H9 (cell line): ENCODE results near the gene HSPBP1. TPM values are rescaled to one million over a fixed set of nuclear protein-coding genes. Genes with fewer than 3 reads are reported as not detected.

Experiments
- DNase-seq: peaks from one replicate; pipeline ENCODE4 v3.0.0-alpha.2; 2017
- H2AFZ ChIP-seq: one replicate; pipeline ENCODE4 v1.6.1; 2013; ENCODE audit warnings: mild to moderate bottlenecking, low read length, control low read depth, moderate library complexity
- H2AK5ac ChIP-seq: 2 replicates; pipeline ENCODE4 v1.6.1; 2013; ENCODE audit warnings: low read length, control low read depth, mixed read lengths; ENCODE audit not compliant: insufficient read length
- H2BK120ac ChIP-seq: one replicate; pipeline ENCODE4 v1.6.1; 2013; ENCODE audit warnings: low read depth, mild to moderate bottlenecking, low read length, control low read depth, inconsistent platforms; ENCODE audit not compliant: poor library complexity, severe bottlenecking
- H2BK12ac ChIP-seq: 2 replicates; pipeline ENCODE4 v1.6.1; 2013; ENCODE audit warnings: low read length, control low read depth, mixed read lengths, low read depth; ENCODE audit not compliant: insufficient read length
- H2BK15ac ChIP-seq: 2 replicates; pipeline ENCODE4 v1.6.1; 2013; ENCODE audit warnings: low read depth, low read length, control low read depth
- H2BK20ac ChIP-seq: one replicate; pipeline ENCODE4 v1.6.1; 2013; ENCODE audit warnings: low read depth, mild to moderate bottlenecking, low read length, control low read depth, inconsistent platforms; ENCODE audit not compliant: poor library complexity, severe bottlenecking
- H2BK5ac ChIP-seq: 2 replicates; pipeline ENCODE4 v1.6.1; 2013; ENCODE audit warnings: low read length, control low read depth, mixed read lengths; ENCODE audit not compliant: insufficient read length
- H3K14ac ChIP-seq: 2 replicates; pipeline ENCODE4 v1.6.1; 2013; ENCODE audit warnings: low read length, control low read depth; ENCODE audit not compliant: insufficient read depth
- H3K18ac ChIP-seq: 2 replicates; pipeline ENCODE4 v1.6.1; 2013; ENCODE audit warnings: low read depth, mild to moderate bottlenecking, mixed read lengths, low read length, control low read depth; ENCODE audit not compliant: insufficient read length
- H3K23ac ChIP-seq: 2 replicates; pipeline ENCODE4 v1.6.1; 2013; ENCODE audit warnings: low read length, control low read depth, mixed read lengths, low read depth; ENCODE audit not compliant: insufficient read length
- H3K23me2 ChIP-seq: 2 replicates; pipeline ENCODE4 v1.6.1; 2013; ENCODE audit warnings: low read depth, mild to moderate bottlenecking, mixed read lengths, low read length, control low read depth; ENCODE audit not compliant: insufficient read length, poor library complexity, severe bottlenecking
- H3K27ac ChIP-seq: 2 replicates; pipeline ENCODE4 v1.5.1; 2013; ENCODE audit warnings: low read length, control low read depth, mixed read lengths, low read depth; ENCODE audit not compliant: insufficient read length
- H3K27me3 ChIP-seq: 2 replicates; pipeline ENCODE4 v1.6.1; 2013; ENCODE audit warnings: low read length, control low read depth, inconsistent platforms; ENCODE audit not compliant: insufficient read depth
- H3K4ac ChIP-seq: 2 replicates; pipeline ENCODE4 v1.6.1; 2013; ENCODE audit warnings: low read depth, mild to moderate bottlenecking, control low read depth, inconsistent platforms, low read length, moderate library complexity
- H3K4me1 ChIP-seq: 2 replicates; pipeline ENCODE4 v1.6.1; 2013; ENCODE audit warnings: low read length, control low read depth, inconsistent platforms; ENCODE audit not compliant: insufficient read depth
- H3K4me2 ChIP-seq: 2 replicates; pipeline ENCODE4 v1.6.1; 2013; ENCODE audit warnings: low read length, control low read depth, mixed read lengths; ENCODE audit not compliant: insufficient read length, insufficient read depth
- H3K56ac ChIP-seq: 2 replicates; pipeline ENCODE4 v1.6.1; 2013; ENCODE audit warnings: low read depth, mild to moderate bottlenecking, mixed read lengths, low read length, control low read depth; ENCODE audit not compliant: insufficient read length
- H3K79me1 ChIP-seq: 2 replicates; pipeline ENCODE4 v1.6.1; 2013; ENCODE audit warnings: low read depth, mild to moderate bottlenecking, moderate library complexity, low read length, control low read depth, inconsistent platforms; ENCODE audit not compliant: insufficient read depth, poor library complexity, severe bottlenecking
- H3K79me2 ChIP-seq: 2 replicates; pipeline ENCODE4 v1.6.1; 2013; ENCODE audit warnings: low read length, control low read depth, inconsistent platforms; ENCODE audit not compliant: insufficient read depth
- H3K9ac ChIP-seq: 2 replicates; pipeline ENCODE4 v1.6.1; 2013; ENCODE audit warnings: low read length, control low read depth, mixed read lengths; ENCODE audit not compliant: insufficient read length; ENCODE audit errors: extremely low read depth
- H3K9me3 ChIP-seq: one replicate; pipeline ENCODE4 v1.6.1; 2013; ENCODE audit warnings: low read depth, low read length, inconsistent platforms; ENCODE audit not compliant: control insufficient read depth
- H3T11ph ChIP-seq: one replicate; pipeline ENCODE4 v1.6.1; 2013; ENCODE audit warnings: mild to moderate bottlenecking, low read length, control low read depth, inconsistent platforms
- H4K20me1 ChIP-seq: one replicate; pipeline ENCODE4 v1.6.1; 2013; ENCODE audit not compliant: control insufficient read depth, insufficient read length, insufficient read depth
- H4K5ac ChIP-seq: 2 replicates; pipeline ENCODE4 v1.6.1; 2013; ENCODE audit warnings: low read depth, mild to moderate bottlenecking, mixed read lengths, low read length, control low read depth; ENCODE audit not compliant: insufficient read length
- H4K8ac ChIP-seq: replicated peaks from 2 replicates; pipeline ENCODE4 v1.6.1; 2013; ENCODE audit warnings: low read length, control low read depth, mixed read lengths, low read depth; ENCODE audit not compliant: insufficient read length
- H4K91ac ChIP-seq: 2 replicates; pipeline ENCODE4 v1.6.1; 2013; ENCODE audit warnings: low read depth, mild to moderate bottlenecking, moderate library complexity, mixed read lengths, low read length, control low read depth; ENCODE audit not compliant: insufficient read length
- H3K27ac Mint-ChIP-seq, 3 experiments: 2 replicates in 2 of 3; 3 replicates in 1 of 3; pipeline ENCODE4 v1.8.0; 2020 to 2021; ENCODE audit warnings: mixed read lengths in 3 of 3, mild to moderate bottlenecking in 1 of 3, moderate library complexity in 1 of 3
- H3K27me3 Mint-ChIP-seq: 2 replicates; pipeline ENCODE4 v1.8.0; 2021; ENCODE audit warnings: low read depth, mild to moderate bottlenecking, moderate library complexity, mixed read lengths
- H3K36me3 Mint-ChIP-seq, 3 experiments: 2 replicates in 2 of 3; 3 replicates in 1 of 3; pipeline ENCODE4 v1.8.0; 2020 to 2021; ENCODE audit warnings: low read depth in 3 of 3, mixed read lengths in 3 of 3; ENCODE audit not compliant: insufficient read depth in 1 of 3
- H3K4me1 Mint-ChIP-seq, 2 experiments: 2 replicates each; pipeline ENCODE4 v1.8.0; 2020; ENCODE audit warnings: mixed read lengths in 2 of 2
- H3K4me3 Mint-ChIP-seq, 2 experiments: 2 replicates in 1 of 2; 3 replicates in 1 of 2; pipeline ENCODE4 v1.8.0; 2020 to 2021; ENCODE audit warnings: mild to moderate bottlenecking in 2 of 2, mixed read lengths in 2 of 2, moderate library complexity in 1 of 2
- H3K9me3 Mint-ChIP-seq, 2 experiments: 2 replicates in 1 of 2; 3 replicates in 1 of 2; pipeline ENCODE4 v1.8.0; 2020; ENCODE audit warnings: mild to moderate bottlenecking in 2 of 2, mixed read lengths in 2 of 2, moderate library complexity in 1 of 2
- CTCF ChIP-seq: fragments of 200-600 bp; sonication (generic); conservative IDR thresholded peaks from 3 replicates; pipeline ENCODE4 v1.8.0; 2021; ENCODE audit warnings: antibody characterized with exemption, mild to moderate bottlenecking
- WGBS: extraction: QIAGEN DNeasy Blood & Tissue Kit; methylation state at CpG from one replicate; pipeline ENCODE4 v1.1.7; 2013; ENCODE audit warnings: missing lambda C conversion rate, low lambda C conversion rate, mixed read lengths; ENCODE audit not compliant: insufficient read length; ENCODE audit errors: extremely low coverage; 5-methylcytosine and 5-hydroxymethylcytosine counted together
- total RNA-seq: library from RNA; stranded (reverse); gene quantifications from 2 replicates; pipeline ENCODE4 v1.2.1, GENCODE V29; 2021

Gene HSPBP1
- total RNA-seq, 1 experiment from 2014 or later = 47.4 TPM

- no peak overlapping the region for H2BK5ac ChIP-seq
- H3K27me3 Mint-ChIP-seq = no peaks in the 10 kb centered on the region; the same call in 1 of the 2 replicates
- no peak overlapping the region for H3K4me2 ChIP-seq
- no peak overlapping the region for H2BK15ac ChIP-seq
- no peak overlapping the region for H3K56ac ChIP-seq
- no peaks in the 10 kb centered on the region for H3K9me3 Mint-ChIP-seq
- H3T11ph ChIP-seq = no peak overlapping the region
- peaks cover 7 to 19% (median 17%) of the 10 kb centered on the region in 3 experiments; a peak in 6 of 7 replicates for H3K36me3 Mint-ChIP-seq
- H3K18ac ChIP-seq = no peak overlapping the region
- peak; percentile 22 for DNase-seq
- H3K79me1 ChIP-seq = no peaks in the 10 kb centered on the region
- no peaks in the 10 kb centered on the region for H3K23me2 ChIP-seq
- H3K79me2 ChIP-seq = no peaks in the 10 kb centered on the region
- H3K4me1 ChIP-seq = no peaks in the 10 kb centered on the region
- no peak overlapping the region for H2BK120ac ChIP-seq
- H2AK5ac ChIP-seq = no peak overlapping the region
- H3K4me3 Mint-ChIP-seq = no peak overlapping the region
- no CpG with 5 or more reads among the region's 18 CpGs for WGBS
- H4K20me1 ChIP-seq = no peaks in the 10 kb centered on the region
- peak overlapping the region in 1 of 3 experiments; percentile 12; a peak in 1 of 7 replicates for H3K27ac Mint-ChIP-seq
- H3K14ac ChIP-seq = no peak overlapping the region; the same call in 1 of the 2 replicates
- H3K9ac ChIP-seq = no peak overlapping the region
- no peaks in the 10 kb centered on the region for H3K9me3 ChIP-seq
- H3K4me1 Mint-ChIP-seq = peaks cover 0 to 6% of the 10 kb centered on the region in 2 experiments; a peak in 2 of 4 replicates
- H4K5ac ChIP-seq = no peak overlapping the region
- no peak overlapping the region for H3K23ac ChIP-seq
- H4K8ac ChIP-seq = no peak overlapping the region
- H2AFZ ChIP-seq = no peak overlapping the region
- H2BK12ac ChIP-seq = no peak overlapping the region
- TF ChIP-seq CTCF = no peak
- H3K27ac ChIP-seq = no peak overlapping the region
- H3K4ac ChIP-seq = no peak overlapping the region
- H4K91ac ChIP-seq = no peak overlapping the region
- H3K27me3 ChIP-seq = no peaks in the 10 kb centered on the region
- no peak overlapping the region for H2BK20ac ChIP-seq
Observed at GRCh38 chr19:55226788-55227187, 53.1 kb downstream of the HSPBP1 start.
